GM18526 (cell line): ENCODE results near the gene COA8.
A peak's percentile ranks its signal among the peaks of the same experiment; 100 is the strongest.

Experiments used
- POLR2A ChIP-seq: IDR thresholded peaks from 3 replicates; pipeline ENCODE4 v1.6.1; 2011; ENCODE audit not compliant: insufficient read length; ENCODE audit errors: extremely low read depth

COA8 gene

GRCh38 chr14:103628221-103628683 is 65.5 kb downstream of the COA8 start:
- TF ChIP-seq POLR2A, result peak; percentile 54

GRCh38 chr14:103628684-103629502 is 66.1 kb downstream of the COA8 start, which contains the start of gene KLC1:
TSS of gene KLC1 (plus strand) at chr14:103629211. CDS start at chr14:103654565, 25,354 bp downstream.
- peak; percentile 87 for TF ChIP-seq POLR2A

- TF ChIP-seq POLR2A, result no peak
Measured at GRCh38 chr14:103629503-103630121, 66.9 kb downstream of the COA8 start.

GRCh38 chr14:103630364-103631108 is 67.8 kb downstream of the COA8 start:
- no peak for TF ChIP-seq POLR2A

GRCh38 chr14:103633391-103633790 is 70.6 kb downstream of the COA8 start:
- no peak for TF ChIP-seq POLR2A

- no peak for TF ChIP-seq POLR2A
Measured at GRCh38 chr14:103634156-103634555, 71.4 kb downstream of the COA8 start.

- no peak for TF ChIP-seq POLR2A
Measured at GRCh38 chr14:103638594-103638993, 75.8 kb downstream of the COA8 start.
